A549 treated with CORT108297 at 1 μM for 4 hours (cell line): Measurements from ENCODE around the gene ZNF35. TPM values are rescaled to one million over a fixed set of nuclear protein-coding genes. Genes with fewer than 3 reads are reported as not detected.

Experiments used
- total RNA-seq: library from RNA; stranded (reverse); fragments of 200-300 nt; extraction: Qiagen RNA extraction; gene quantifications from 5 replicates; pipeline ENCODE4 v1.2.3, GENCODE V29; 2022

ZNF35 gene
- total RNA-seq = 4.5 to 6.0 TPM (median 5.4 TPM) in 5 replicates

GRCh38 chr3:44648564-44649229 lies at the start of gene ZNF35:
ZNF35 (plus strand) TSS chr3:44648732; CDS start chr3:44651068, 2,336 bp downstream.

GRCh38 chr3:44624749-44625480 lies 23.6 kb upstream of the ZNF35 start, which contains the start of gene ZNF197:
ZNF197 (plus strand) TSS chr3:44625036; CDS start chr3:44629155, 4,119 bp downstream.

Other genes with a start within 250 kb of the ZNF35 start
- 2.2 to 2.7 TPM (median 2.5 TPM) in 5 replicates for gene ZNF445, start 171.1 kb upstream of the ZNF35 start, total RNA-seq
- gene ZKSCAN7, start 93.5 kb upstream of the ZNF35 start, total RNA-seq = not detected in 5 replicates
- gene ZNF660, start 63.8 kb upstream of the ZNF35 start, total RNA-seq = not detected in 5 replicates
- 1.2 to 2.0 TPM (median 1.8 TPM) in 5 replicates for gene ZNF197, start 23.7 kb upstream of the ZNF35 start, total RNA-seq
- gene ZNF502, start 63.9 kb downstream of the ZNF35 start, total RNA-seq = 1.2 to 2.2 TPM (median 1.5 TPM) in 5 replicates
- gene ZNF501, start 80.9 kb downstream of the ZNF35 start, total RNA-seq = not detected in 5 replicates
- 11.1 to 15.6 TPM (median 14.7 TPM) in 5 replicates for gene KIAA1143, start 112.9 kb downstream of the ZNF35 start, total RNA-seq
- gene KIF15, start 113.1 kb downstream of the ZNF35 start, total RNA-seq = 7.3 to 13.8 TPM (median 8.1 TPM) in 5 replicates
- gene TMEM42, start 213.2 kb downstream of the ZNF35 start, total RNA-seq = 6.7 to 11.9 TPM (median 10.4 TPM) in 5 replicates
- 0.03 to 0.10 TPM (median 0.04 TPM) in 5 replicates for gene TGM4, start 225.9 kb downstream of the ZNF35 start, total RNA-seq